Vagina (tissue), 2 donors: ENCODE data around the gene GALM. TPM values are rescaled to one million over a fixed set of nuclear protein-coding genes. Genes with fewer than 3 reads are reported as not detected.

Experiments
- DNase-seq, 2 donors: peaks; one replicate each; pipeline ENCODE4 v3.0.0-alpha.2; 2017; ENCODE audit errors: extremely low spot score in 2 of 2
- H3K27ac ChIP-seq: fragments of 200-600 bp; sonication (generic); one replicate; pipeline ENCODE4 v1.5.1; 2019
- H3K27me3 ChIP-seq: fragments of 200-600 bp; sonication (generic); one replicate; pipeline ENCODE4 v1.5.1; 2019
- H3K36me3 ChIP-seq, 2 donors: fragments of 200-600 bp; sonication (generic); one replicate each; pipeline ENCODE4 v1.5.1; 2017 to 2019
- H3K4me1 ChIP-seq: fragments of 200-600 bp; sonication (generic); one replicate; pipeline ENCODE4 v1.5.1; 2019
- H3K4me3 ChIP-seq, 2 donors: fragments of 200-600 bp; sonication (generic); 1 replicate in 1 of 2; 2 replicates in 1 of 2; pipeline ENCODE4 v1.5.1; 2016 to 2019
- H3K9me3 ChIP-seq: fragments of 200-600 bp; sonication (generic); one replicate; pipeline ENCODE4 v1.5.1; 2019
- CTCF ChIP-seq, 3 experiments: fragments of 450-650 bp in 2 of 3; fragments of 200-600 bp in 1 of 3; sonication (generic) in 1 of 3; IDR thresholded peaks; one replicate each; pipeline ENCODE4 v1.5.1; 2017 to 2019; ENCODE audit warnings: antibody characterized with exemption in 3 of 3, mild to moderate bottlenecking in 2 of 3, moderate library complexity in 2 of 3
- POLR2A ChIP-seq, 2 donors: fragments of 450-650 bp; IDR thresholded peaks; one replicate each; pipeline ENCODE4 v1.6.1; 2017; ENCODE audit warnings: antibody characterized with exemption in 2 of 2, mild to moderate bottlenecking in 2 of 2, moderate library complexity in 2 of 2
- POLR2AphosphoS5 ChIP-seq, 2 donors: sonication (generic); formaldehyde crosslinking; IDR thresholded peaks; one replicate each; pipeline ENCODE4 v1.9.0; 2017; ENCODE audit warnings: antibody characterized with exemption in 2 of 2, mild to moderate bottlenecking in 2 of 2, low read depth in 1 of 2; ENCODE audit not compliant: insufficient read depth in 1 of 2
- intact Hi-C: fragments of 100-400 bp; cut with DNase I; formaldehyde crosslinking; loops from one replicate; pipeline ENCODE4 v1.15.1; 2023
- total RNA-seq: library from RNA; depleted of rRNA; stranded (reverse); fragments of >200 nt; gene quantifications from one replicate; pipeline ENCODE4 v1.2.3, GENCODE V29; 2016

Gene GALM
- total RNA-seq, 1 donor from 2014 or later, result 16.9 TPM

- intact Hi-C loops, result no loop called here
- TF ChIP-seq POLR2AphosphoS5 (IDR thresholded peaks at IDR 0.05; ENCODE audit: insufficient read depth in 1 of 2, low read depth in 1 of 2) (no peak), CTCF (IDR thresholded peaks at IDR 0.05) (no peak), POLR2A (IDR thresholded peaks at IDR 0.05) (no peak)
- Histone ChIP-seq H3K9me3 (no peaks in the 10 kb centered on the region), H3K27ac (no peak overlapping the region), H3K4me3 (no peak overlapping the region), H3K27me3 (no peaks in the 10 kb centered on the region), H3K36me3 (peaks cover 0 to 15% of the 10 kb centered on the region in 2 donors), H3K4me1 (peaks cover 8% of the 10 kb centered on the region)
- DNase-seq, result no peak
Observed at GRCh38 chr2:38683766-38684165, 17.9 kb downstream of the GALM start.

- peaks cover 0 to 15% of the 10 kb centered on the region in 2 donors for H3K36me3 ChIP-seq
- no peak for TF ChIP-seq POLR2A (IDR thresholded peaks at IDR 0.05)
- TF ChIP-seq CTCF (IDR thresholded peaks at IDR 0.05), result no peak
- TF ChIP-seq POLR2AphosphoS5 (IDR thresholded peaks at IDR 0.05; ENCODE audit: insufficient read depth in 1 of 2, low read depth in 1 of 2), result no peak
- intact Hi-C loops, result no loop called here
- peak overlapping the region; percentile 20 for H3K27ac ChIP-seq
- no peaks in the 10 kb centered on the region for H3K27me3 ChIP-seq
- no peak for DNase-seq
- no peaks in the 10 kb centered on the region for H3K9me3 ChIP-seq
- no peak overlapping the region for H3K4me3 ChIP-seq
- peaks cover 8% of the 10 kb centered on the region for H3K4me1 ChIP-seq
Observed at GRCh38 chr2:38685116-38685735, 19.3 kb downstream of the GALM start.

GRCh38 chr2:38690499-38691420 lies 24.8 kb downstream of the GALM start:
- TF ChIP-seq POLR2AphosphoS5 (IDR thresholded peaks at IDR 0.05; ENCODE audit: insufficient read depth in 1 of 2, low read depth in 1 of 2), result peak in 1 of 2 donors; percentile 81
- TF ChIP-seq POLR2A (IDR thresholded peaks at IDR 0.05), result no peak
- H3K27ac ChIP-seq, result peak overlapping the region; percentile 21
- H3K36me3 ChIP-seq, result no peaks in the 10 kb centered on the region
- H3K4me3 ChIP-seq, result no peak overlapping the region
- no peak for DNase-seq
- intact Hi-C loops, result no loop called here
- H3K4me1 ChIP-seq, result peaks cover 20% of the 10 kb centered on the region
- no peaks in the 10 kb centered on the region for H3K27me3 ChIP-seq
- H3K9me3 ChIP-seq, result no peaks in the 10 kb centered on the region

GRCh38 chr2:38691994-38692393 lies 26.1 kb downstream of the GALM start:
- peaks cover 14% of the 10 kb centered on the region for H3K4me1 ChIP-seq
- intact Hi-C loops, result no loop called here
- TF ChIP-seq CTCF (IDR thresholded peaks at IDR 0.05) (no peak), POLR2AphosphoS5 (IDR thresholded peaks at IDR 0.05; ENCODE audit: insufficient read depth in 1 of 2, low read depth in 1 of 2) (no peak), POLR2A (IDR thresholded peaks at IDR 0.05) (no peak)
- no peak overlapping the region for H3K4me3 ChIP-seq
- H3K27ac ChIP-seq, result no peak overlapping the region
- DNase-seq, result no peak
- H3K36me3 ChIP-seq, result no peaks in the 10 kb centered on the region
- no peaks in the 10 kb centered on the region for H3K9me3 ChIP-seq
- no peaks in the 10 kb centered on the region for H3K27me3 ChIP-seq

- H3K9me3 ChIP-seq, result no peaks in the 10 kb centered on the region
- DNase-seq, result no peak
- H3K36me3 ChIP-seq, result no peaks in the 10 kb centered on the region
- intact Hi-C loops, result no loop called here
- no peaks in the 10 kb centered on the region for H3K27me3 ChIP-seq
- H3K4me3 ChIP-seq, result no peak overlapping the region
- TF ChIP-seq POLR2AphosphoS5 (IDR thresholded peaks at IDR 0.05; ENCODE audit: insufficient read depth in 1 of 2, low read depth in 1 of 2), result no peak
- no peak overlapping the region for H3K27ac ChIP-seq
- H3K4me1 ChIP-seq, result peaks cover 14% of the 10 kb centered on the region
Observed at GRCh38 chr2:38692636-38693318, 26.9 kb downstream of the GALM start.
